ENCODE measurements around the gene SCN8A. TPM values are rescaled to one million over a fixed set of nuclear protein-coding genes. Genes with fewer than 3 reads are reported as not detected.

The SCN8A gene
- total RNA-seq, 1 donor from 2014 or later, result 0.53 TPM

GRCh38 chr12:51839310-51839947 is 248.4 kb downstream of the SCN8A start:
- TF ChIP-seq, protein P1, sequence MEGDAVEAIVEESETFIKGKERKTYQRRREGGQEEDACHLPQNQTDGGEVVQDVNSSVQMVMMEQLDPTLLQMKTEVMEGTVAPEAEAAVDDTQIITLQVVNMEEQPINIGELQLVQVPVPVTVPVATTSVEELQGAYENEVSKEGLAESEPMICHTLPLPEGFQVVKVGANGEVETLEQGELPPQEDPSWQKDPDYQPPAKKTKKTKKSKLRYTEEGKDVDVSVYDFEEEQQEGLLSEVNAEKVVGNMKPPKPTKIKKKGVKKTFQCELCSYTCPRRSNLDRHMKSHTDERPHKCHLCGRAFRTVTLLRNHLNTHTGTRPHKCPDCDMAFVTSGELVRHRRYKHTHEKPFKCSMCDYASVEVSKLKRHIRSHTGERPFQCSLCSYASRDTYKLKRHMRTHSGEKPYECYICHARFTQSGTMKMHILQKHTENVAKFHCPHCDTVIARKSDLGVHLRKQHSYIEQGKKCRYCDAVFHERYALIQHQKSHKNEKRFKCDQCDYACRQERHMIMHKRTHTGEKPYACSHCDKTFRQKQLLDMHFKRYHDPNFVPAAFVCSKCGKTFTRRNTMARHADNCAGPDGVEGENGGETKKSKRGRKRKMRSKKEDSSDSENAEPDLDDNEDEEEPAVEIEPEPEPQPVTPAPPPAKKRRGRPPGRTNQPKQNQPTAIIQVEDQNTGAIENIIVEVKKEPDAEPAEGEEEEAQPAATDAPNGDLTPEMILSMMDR (IDR thresholded peaks at IDR 0.05), result no peak
- Histone ChIP-seq H3K4me1 (no peaks in the 10 kb centered on the region), H3K36me3 (no peaks in the 10 kb centered on the region), H3K27ac (no peak overlapping the region), H3K4me3 (no peak overlapping the region), H3K27me3 (ENCODE audit: low read depth) (peaks cover 26% of the 10 kb centered on the region), H3K9me3 (no peaks in the 10 kb centered on the region)
- ATAC-seq (no peak), DNase-seq (no peak)
- intact Hi-C loops (cut with DNase I), result no loop called here

DNA sequence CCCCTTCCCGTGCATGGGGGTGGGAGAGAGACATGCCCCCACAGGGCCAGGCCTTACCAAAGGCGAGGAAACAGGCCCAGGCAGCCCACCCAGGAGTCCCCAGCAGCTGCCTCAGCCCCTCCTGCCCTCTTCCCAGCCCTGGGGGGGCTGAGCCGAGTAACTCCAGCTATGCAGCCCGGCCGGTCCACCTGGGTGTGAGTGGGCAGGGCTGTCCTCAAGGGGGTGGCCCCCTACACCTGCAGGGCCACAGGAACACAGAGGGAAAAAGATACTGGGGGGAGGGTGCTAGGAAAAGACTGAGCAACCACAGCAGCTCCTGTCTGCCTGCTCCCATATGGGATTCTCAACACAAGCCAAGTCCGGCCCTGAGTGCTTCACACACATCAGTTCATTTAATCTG is 249.9 kb downstream of the SCN8A start:
- Histone ChIP-seq H3K27ac (no peak overlapping the region), H3K4me1 (peaks cover under 1% of the 10 kb centered on the region), H3K27me3 (ENCODE audit: low read depth) (peaks cover 34% of the 10 kb centered on the region), H3K4me3 (no peak overlapping the region), H3K36me3 (no peaks in the 10 kb centered on the region), H3K9me3 (no peaks in the 10 kb centered on the region)
- TF ChIP-seq, protein P1 (IDR thresholded peaks at IDR 0.05), result no peak
- no peak for ATAC-seq
- no peak for DNase-seq
- intact Hi-C loops (cut with DNase I), result no loop called here

GRCh38 chr12:51841727-51842126 is 250.7 kb downstream of the SCN8A start:
- Histone ChIP-seq H3K4me1 (peaks cover 8% of the 10 kb centered on the region), H3K36me3 (no peaks in the 10 kb centered on the region), H3K27me3 (ENCODE audit: low read depth) (peaks cover 41% of the 10 kb centered on the region), H3K9me3 (no peaks in the 10 kb centered on the region), H3K27ac (no peak overlapping the region), H3K4me3 (no peak overlapping the region)
- TF ChIP-seq, protein P1 (IDR thresholded peaks at IDR 0.05), result no peak
- intact Hi-C loops (cut with DNase I), result no loop called here
- DNase-seq (no peak), ATAC-seq (no peak)

GRCh38 chr12:51844854-51845253 is 253.8 kb downstream of the SCN8A start:
- Histone ChIP-seq H3K9me3 (no peaks in the 10 kb centered on the region), H3K4me1 (peaks cover 25% of the 10 kb centered on the region), H3K4me3 (no peak overlapping the region), H3K27me3 (ENCODE audit: low read depth) (peaks cover 63% of the 10 kb centered on the region), H3K36me3 (no peaks in the 10 kb centered on the region), H3K27ac (no peak overlapping the region)
- ATAC-seq (no peak), DNase-seq (no peak)
- TF ChIP-seq, protein P1 (IDR thresholded peaks at IDR 0.05), result no peak
- intact Hi-C loops (cut with DNase I), result no loop called here

- Histone ChIP-seq H3K36me3 (no peaks in the 10 kb centered on the region), H3K4me3 (no peak overlapping the region), H3K4me1 (peaks cover 31% of the 10 kb centered on the region), H3K27me3 (ENCODE audit: low read depth) (peaks cover 63% of the 10 kb centered on the region), H3K9me3 (no peaks in the 10 kb centered on the region), H3K27ac (no peak overlapping the region)
- TF ChIP-seq, protein P1 (IDR thresholded peaks at IDR 0.05), result no peak
- intact Hi-C loops (cut with DNase I), result no loop called here
- DNase-seq, result no peak
- ATAC-seq, result no peak
Measured at GRCh38 chr12:51845482-51845881, 254.4 kb downstream of the SCN8A start.

All from lower lobe of right lung (tissue), 2 donors.